GM18508 (cell line): ENCODE measurements around the gene ZNRF1.
"Not testable (repeated sequence)": the region's sequence is repeated elsewhere in the genome, so short reads cannot be mapped to it uniquely, and the experiment has no call there.

Experiments
- ATAC-seq: cut with Tn5 transposase; IDR thresholded peaks from one replicate; pipeline ENCODE4 v1.9.1; 2021; ENCODE audit warnings: moderate number of reproducible peaks; ENCODE audit not compliant: insufficient read depth, unreplicated experiment

Gene ZNRF1

DNA sequence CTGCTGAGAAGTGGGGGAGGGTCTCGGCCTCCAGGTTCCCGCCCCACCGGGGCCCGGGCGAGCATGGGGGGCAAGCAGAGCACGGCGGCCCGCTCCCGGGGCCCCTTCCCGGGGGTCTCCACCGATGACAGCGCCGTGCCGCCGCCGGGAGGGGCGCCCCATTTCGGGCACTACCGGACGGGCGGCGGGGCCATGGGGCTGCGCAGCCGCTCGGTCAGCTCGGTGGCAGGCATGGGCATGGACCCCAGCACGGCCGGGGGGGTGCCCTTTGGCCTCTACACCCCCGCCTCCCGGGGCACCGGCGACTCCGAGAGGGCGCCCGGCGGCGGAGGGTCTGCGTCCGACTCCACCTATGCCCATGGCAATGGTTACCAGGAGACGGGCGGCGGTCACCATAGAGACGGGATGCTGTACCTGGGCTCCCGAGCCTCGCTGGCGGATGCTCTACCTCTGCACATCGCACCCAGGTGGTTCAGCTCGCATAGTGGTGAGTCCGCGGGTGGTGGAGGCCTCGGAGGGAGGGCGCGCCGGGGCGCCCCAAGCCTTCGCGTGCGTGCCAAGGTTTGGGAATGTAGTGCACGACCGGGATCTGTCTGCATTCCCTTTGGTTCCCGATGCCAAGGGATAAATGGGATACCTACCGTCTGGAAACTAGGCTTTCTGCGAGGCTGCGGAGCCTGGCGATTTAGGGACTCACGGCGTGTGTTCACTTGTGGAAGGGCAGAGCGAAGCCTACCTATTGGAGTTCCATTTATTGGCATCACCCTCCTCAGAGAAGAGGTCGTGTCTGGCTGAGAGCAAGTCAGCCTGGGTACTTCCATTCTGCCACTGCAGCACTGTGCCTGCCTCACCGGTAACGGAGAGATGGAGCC is 1.0 kb downstream of the ZNRF1 start:
- ATAC-seq = no peak

DNA sequence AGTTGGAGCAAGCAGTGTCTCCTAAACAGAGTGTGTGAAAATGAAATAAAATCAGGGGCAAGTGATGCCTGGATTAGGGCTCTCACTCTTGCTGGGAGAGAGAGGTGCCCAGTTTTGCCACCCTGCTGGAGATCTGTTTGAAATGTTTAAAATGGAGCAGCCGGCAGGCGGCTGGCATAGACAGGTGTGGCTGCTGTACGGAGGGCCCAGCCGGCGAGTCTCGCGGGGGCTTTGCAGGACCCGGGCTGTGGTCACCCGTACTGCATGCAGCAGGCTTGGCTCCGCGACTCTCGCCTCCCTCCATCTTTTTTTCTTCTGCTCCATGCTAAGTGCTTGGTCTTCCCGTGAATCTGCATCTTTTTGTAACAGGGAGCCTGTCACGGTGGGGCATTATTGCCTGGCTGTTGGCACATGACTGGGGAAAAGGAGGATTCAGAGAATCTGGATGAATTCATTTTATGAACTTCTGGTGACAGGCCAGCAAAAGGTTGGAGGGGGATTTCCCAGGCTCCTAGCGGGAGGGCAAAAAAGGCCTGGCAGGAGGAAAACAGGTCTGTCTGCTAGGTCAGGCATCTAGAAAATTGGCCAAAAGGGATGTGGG is 1.8 kb downstream of the ZNRF1 start:
- ATAC-seq = no peak

DNA sequence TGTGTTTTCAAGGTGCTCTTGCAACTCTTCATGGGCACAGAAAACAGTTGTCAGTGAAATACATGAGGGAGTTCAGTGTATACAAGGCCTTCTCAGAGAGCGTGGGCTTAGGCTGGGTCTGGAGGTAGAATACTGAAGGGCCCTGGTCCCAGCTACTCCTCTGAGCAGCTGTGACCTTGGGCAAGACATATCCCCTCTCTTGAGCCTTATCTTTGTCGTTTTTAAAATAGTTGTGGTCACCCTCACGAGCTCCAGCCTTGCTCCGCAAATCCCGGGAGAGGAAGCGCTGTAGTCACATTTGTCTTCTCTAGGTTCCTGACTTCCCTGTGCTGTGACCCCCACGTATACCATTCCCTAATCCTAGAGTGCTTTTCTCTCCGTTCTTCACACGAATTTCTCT is 3.6 kb downstream of the ZNRF1 start:
- ATAC-seq = no peak

DNA sequence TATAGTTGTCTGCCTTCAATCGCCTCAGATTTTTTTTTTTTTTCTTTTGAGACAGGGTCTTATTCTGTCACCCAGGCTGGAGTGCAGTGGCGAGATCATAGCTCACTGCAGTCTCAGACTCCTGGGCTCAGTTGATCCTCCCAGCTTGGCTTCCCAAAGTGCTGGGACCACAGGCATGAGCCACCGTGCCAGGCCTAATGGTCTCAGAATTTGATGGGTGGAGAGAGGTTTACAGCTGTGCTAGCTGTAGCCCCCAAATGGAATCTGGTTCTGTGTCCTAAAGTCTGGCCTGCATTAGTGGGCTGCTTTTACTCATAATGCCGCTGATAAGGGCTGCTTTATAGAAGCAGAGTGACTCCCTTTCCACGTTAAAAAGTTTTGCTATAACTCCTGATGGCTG is 5.1 kb downstream of the ZNRF1 start:
- ATAC-seq = no peak

- no peak for ATAC-seq
Observed at GRCh38 chr16:75004460-75004859, 5.6 kb downstream of the ZNRF1 start.

- ATAC-seq = no peak
Observed at GRCh38 chr16:75005697-75006096, 6.9 kb downstream of the ZNRF1 start.

DNA sequence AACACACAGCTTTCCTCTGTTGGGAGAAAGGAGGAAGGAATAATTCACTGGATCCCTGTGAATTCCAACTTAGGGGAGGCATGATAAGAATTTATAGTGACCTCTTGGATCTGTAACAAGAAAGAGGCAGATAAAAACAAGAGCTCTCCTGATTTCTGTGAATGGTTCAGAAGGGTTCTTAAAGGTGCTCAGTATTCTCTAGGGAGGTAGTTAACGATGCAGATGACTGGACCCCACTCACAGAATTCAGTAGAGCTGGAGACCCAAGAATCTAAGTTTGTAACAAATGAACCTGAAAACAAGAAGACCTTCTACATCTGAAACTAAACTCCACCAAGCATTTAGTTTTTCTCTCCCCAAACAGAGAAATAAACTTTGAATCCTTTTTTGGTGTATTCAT is 8.6 kb downstream of the ZNRF1 start:
- no peak for ATAC-seq

- no peak for ATAC-seq
Observed at GRCh38 chr16:75010427-75010826, 11.6 kb downstream of the ZNRF1 start.

DNA sequence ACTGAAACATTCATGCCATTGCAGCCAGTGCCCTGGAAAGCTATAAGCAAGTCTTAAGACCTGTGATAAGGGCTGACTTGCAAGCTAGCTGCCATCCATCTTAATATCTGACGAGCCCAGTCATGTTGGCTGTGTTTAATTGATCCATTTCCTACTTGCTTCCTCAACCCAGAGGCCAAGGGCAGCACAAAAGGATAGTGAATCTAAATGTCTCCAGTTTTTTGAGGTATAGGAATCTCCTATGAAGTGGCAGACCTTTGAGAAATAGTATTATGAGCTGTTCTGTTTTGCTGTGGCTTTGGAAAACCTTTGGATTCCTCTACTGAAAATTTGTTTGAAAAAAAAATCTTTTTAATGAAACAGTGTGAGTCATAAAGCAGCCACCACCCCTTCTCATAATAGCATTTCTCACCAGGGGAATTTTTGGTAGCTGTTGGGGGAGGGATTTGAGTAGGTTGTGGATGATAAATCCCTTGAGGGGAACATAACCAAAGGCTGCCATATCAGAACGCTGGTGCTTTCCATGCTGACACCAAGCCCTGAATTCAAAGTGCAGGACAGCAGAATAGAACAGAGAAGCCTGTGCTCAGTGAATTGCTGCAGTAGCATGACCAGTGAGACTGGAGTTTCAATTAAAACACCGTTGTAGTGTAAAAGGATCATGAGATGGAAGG is 12.9 kb downstream of the ZNRF1 start:
- no peak for ATAC-seq

GRCh38 chr16:75012380-75013081 is 13.7 kb downstream of the ZNRF1 start:
- ATAC-seq = no peak

DNA sequence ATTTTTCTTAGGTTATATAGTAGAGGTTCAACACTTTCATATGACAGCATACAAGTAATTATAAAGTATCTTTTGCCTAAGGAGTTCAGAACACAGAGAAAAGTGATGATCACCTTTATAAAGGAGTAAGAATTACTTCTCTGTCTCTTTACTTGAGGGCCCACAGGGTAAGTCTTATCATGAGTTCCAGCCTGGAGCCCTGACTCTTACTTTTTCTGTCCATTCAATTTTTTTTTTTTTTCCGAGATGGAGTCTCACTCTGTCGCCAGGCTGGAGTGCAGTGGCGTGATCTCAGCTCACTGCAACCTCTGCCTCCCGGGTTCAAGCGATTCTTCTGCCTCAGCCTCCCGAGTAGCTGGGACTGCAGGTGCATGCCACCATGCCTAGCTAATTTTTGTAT is 14.3 kb downstream of the ZNRF1 start:
- ATAC-seq = not testable (repeated sequence)

DNA sequence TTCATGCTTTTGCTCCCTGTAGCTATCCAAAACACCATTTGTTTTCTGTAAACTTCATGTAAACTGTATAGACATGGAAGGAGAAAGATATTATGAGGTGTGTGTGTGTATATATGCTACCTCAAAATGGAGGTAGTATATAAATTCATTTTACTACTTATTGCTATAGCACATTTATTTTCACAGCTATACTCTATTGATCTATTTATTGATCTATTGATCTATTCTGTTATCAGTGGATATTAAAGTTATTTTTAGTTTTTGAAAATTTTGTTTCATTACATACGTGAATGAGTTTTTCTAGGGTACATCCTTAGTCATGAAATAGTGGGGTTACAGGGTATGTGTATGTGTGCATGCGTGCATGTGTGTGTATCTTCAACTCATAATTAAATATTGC is 15.5 kb downstream of the ZNRF1 start:
- no peak for ATAC-seq

DNA sequence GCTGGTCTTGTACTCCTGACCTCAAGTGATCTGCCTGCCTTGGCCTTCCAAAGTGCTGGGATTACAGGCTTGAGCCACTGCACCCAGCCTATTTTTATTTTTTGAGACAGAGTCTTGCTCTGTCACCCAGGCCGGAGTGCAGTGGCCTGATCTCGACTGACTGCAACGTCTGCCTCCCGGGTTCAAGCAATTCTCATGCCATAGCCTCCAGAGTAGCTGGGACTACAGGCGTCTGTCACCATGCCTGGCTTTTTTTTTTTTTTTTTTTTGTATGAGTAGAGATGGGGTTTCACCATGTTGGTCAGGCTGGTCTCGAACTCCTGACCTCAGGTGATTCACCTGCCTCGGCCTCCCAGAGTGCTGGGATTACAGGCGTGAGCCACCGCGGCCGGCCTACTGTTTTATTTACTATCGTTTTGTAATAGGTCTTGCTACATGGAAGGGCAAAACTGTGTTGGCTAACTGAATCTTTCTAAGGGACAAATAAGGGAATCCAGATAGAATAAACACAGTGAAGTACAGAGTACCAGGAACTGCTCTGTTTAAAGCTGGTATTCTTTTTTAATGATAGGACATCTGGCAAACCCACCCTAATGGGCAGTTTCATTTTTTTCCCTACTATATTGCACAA is 17.7 kb downstream of the ZNRF1 start:
- not testable (repeated sequence) for ATAC-seq

DNA sequence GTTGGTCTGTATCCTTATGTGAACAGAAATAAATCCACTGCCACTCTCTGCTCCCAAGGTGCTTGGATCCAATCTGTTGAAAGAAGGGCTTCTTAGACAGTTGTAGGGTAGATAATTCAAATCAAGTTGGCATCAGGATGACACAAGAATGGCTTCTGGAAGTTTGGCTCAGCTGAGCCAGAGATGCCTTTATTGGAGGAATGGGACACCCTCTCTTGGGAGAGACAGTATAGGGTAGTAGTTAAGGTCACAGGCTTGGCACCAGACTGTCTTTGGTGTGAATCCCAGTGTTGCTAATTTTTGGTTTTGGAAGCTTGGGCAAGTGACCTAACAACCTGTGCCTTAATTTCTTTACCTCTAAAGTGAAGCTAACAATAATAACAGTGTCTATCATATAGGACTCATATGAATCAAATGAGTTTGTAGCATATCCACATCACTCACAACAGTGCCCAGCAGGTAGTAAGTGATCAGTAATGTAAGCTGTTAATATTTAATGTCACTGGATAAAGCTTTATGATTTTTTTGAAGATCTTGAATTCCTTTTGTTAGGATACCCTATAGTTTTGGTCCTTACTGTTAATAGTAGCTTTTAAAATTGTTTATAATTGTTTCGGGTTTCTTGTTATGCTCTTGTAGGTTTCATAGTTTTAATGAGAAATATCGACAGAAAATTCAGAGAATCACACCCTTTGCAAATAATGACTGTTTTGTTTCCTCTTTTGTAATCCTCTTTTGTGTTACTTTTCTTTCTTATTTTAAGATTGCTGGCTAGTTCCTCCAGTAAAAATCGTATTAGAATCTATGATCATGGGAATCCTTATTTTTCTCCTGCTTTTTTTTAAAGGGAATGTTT is 19.1 kb downstream of the ZNRF1 start:
- ATAC-seq = no peak

- ATAC-seq = no peak
Observed at GRCh38 chr16:75019007-75019406, 20.2 kb downstream of the ZNRF1 start.

- no peak for ATAC-seq
Observed at GRCh38 chr16:75019586-75019985, 20.8 kb downstream of the ZNRF1 start.

DNA sequence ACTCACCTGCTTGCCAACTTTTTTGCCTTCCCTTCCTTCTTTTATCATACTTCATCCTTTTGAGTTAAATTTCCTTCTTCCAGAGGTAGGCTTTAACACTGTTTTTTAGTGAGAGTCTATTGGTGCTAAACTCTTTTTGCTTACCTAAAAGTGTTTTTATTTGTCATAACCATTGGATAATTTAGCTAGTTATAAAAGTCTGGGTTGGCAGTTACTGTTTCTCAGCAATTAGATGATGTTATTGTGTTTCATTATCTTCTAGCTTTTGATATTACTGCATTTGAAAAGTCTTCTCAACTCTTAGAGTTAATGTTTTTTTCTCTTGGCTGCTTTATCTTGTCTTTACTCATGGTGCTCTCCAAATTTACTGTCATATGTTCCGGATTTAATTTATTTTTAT is 22.6 kb downstream of the ZNRF1 start:
- ATAC-seq = no peak

DNA sequence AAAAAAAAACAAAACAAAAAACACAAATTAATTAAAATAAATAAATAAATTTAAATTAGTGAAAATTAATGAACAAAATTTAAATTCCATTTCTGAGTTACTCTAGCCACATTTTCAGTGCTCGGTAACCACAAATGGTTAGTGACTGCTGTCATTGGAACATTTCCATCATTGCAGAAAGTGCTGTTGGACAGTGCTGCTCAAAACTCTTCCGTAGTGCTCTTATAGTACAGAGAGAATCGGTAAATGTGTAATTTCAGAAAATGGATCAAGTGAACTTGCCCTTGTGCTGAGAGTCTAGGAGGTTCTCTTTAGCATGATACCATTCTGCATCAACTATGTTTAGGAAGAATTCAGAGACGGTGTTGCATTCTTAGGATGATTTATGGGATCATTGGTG is 23.7 kb downstream of the ZNRF1 start:
- no peak for ATAC-seq

DNA sequence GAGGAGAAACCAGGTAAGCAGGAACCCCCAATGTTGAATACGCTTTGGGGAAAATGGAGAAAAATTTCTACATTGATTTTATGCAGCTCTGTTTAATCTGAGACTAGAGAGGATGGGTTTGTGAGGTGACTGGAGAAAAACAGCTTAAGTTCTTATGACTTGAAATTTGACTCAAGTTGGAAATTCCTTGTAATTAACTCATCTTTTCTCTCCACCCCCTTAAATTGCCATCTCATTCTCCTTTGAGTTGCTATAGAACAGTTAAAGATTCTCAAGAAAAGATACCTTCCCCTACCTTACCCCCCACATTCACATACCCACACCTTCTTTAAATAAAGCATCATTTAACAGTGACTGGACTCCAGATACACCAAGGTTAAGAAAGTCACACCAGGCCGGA is 24.2 kb downstream of the ZNRF1 start:
- no peak for ATAC-seq
